ENCODE measurements around the gene ZEB2. TPM values are rescaled to one million over a fixed set of nuclear protein-coding genes. Genes with fewer than 3 reads are reported as not detected.

Gene ZEB2
- total RNA-seq, 2 experiments from 2014 or later, result 13.5 to 14.9 TPM

DNA sequence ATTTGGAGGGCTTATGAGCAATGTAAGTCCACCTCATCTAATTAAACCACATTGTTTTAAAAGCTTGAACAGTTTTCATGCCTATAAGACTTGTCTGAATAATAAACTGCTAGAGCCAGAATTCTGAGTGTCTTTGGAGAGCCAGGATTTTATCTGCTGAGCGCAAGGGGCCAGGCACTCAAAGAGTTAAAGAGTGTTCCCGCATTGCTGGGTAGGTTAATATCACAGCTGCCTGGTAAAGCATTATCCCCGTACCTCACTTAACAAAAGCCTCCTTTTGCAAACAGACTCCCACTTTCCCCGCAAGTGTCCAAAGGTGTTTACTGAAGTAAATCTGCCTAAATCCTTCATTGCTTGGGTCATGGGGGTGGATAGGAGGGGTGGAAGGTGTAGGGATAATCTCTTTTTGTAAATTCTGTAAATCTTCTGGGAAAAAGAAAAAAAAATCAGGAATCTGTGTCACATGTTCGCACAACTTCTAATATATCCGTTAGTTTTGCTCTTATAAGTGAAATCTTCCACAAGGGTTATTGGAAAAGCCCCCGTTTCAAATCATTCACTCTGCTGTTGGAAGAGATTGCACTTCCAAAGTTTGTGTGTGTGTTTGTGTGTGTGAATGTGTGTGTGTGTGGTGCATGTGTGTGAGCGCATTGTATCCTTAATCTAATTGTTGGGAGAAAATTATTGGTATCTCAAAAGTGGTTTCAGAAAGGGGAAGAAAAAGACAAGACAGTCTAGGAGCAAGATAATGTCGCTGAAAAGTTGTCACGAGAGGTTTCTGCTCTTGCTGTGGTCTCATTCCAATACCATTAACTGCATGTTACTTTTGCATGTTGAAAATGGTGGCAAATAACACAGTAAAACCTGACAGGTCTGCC, 10.7 kb downstream of the ZEB2 start:
- CTCF ChIA-PET, result no interaction called here
- DNase-seq, result no peak
- Mint-ChIP-seq H3K4me1 (ENCODE audit: low read depth) (peaks cover 58% of the 10 kb centered on the region), H3K27ac (no peak overlapping the region), H3K36me3 (ENCODE audit: low read depth) (peaks cover 7% of the 10 kb centered on the region), H3K27me3 (peaks cover 16% of the 10 kb centered on the region), H3K9me3 (no peaks in the 10 kb centered on the region), H3K4me3 (no peak overlapping the region)
- intact Hi-C loops (cut with micrococcal nuclease), result no loop called here
- ATAC-seq, result no peak
- TF ChIP-seq, protein P1, sequence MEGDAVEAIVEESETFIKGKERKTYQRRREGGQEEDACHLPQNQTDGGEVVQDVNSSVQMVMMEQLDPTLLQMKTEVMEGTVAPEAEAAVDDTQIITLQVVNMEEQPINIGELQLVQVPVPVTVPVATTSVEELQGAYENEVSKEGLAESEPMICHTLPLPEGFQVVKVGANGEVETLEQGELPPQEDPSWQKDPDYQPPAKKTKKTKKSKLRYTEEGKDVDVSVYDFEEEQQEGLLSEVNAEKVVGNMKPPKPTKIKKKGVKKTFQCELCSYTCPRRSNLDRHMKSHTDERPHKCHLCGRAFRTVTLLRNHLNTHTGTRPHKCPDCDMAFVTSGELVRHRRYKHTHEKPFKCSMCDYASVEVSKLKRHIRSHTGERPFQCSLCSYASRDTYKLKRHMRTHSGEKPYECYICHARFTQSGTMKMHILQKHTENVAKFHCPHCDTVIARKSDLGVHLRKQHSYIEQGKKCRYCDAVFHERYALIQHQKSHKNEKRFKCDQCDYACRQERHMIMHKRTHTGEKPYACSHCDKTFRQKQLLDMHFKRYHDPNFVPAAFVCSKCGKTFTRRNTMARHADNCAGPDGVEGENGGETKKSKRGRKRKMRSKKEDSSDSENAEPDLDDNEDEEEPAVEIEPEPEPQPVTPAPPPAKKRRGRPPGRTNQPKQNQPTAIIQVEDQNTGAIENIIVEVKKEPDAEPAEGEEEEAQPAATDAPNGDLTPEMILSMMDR (IDR thresholded peaks at IDR 0.05), result no peak
- POLR2A ChIA-PET, result interaction anchor here (1.9 kb wide), 1 partner anchor 11 kb away, joined by 5 read pairs; the partner anchor contains the start of gene ZEB2

DNA sequence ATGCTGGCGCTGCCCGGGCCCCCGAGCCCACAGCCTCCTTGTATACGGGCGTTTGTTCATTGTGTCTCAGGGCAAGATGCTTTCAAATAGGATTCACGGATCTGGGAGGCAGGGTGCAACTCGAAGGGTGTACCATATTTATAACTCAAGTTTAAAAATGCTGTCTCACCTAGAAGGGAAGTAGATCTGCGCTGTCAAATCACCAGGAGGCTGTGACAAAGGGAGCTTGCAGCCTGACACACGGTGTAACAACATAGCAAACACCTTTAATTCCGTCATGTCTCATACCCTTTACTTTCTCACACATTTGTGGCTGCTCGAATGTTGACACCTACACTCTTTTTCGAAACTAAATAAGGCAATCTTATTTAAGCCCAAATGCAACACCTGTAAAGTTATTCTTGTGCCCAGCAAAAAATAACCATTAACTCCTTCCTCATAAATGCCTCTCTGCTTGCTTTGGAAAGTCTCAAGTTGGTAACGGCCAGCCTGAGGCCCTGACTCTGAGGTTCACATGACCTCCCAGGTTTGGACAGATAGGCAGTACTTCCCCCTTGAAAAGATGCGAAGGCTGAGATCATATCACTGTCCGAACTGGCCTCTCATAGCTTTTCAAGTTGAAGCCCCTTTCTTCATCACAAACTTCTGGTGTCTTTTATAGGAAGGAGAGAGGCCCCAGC, 11.6 kb downstream of the ZEB2 start:
- intact Hi-C loops (cut with micrococcal nuclease), result no loop called here
- ChIA-PET POLR2A (no interaction called here), CTCF (no interaction called here)
- H3K36me3 Mint-ChIP-seq (ENCODE audit: low read depth), result peaks cover 4% of the 10 kb centered on the region
- TF ChIP-seq, protein P1 (IDR thresholded peaks at IDR 0.05), result no peak
- ATAC-seq (no peak), DNase-seq (no peak)
- peaks cover 58% of the 10 kb centered on the region for H3K4me1 Mint-ChIP-seq (ENCODE audit: low read depth)
- H3K9me3 Mint-ChIP-seq, result no peaks in the 10 kb centered on the region
- peaks cover 9% of the 10 kb centered on the region for H3K27me3 Mint-ChIP-seq
- H3K4me3 Mint-ChIP-seq, result no peak overlapping the region
- H3K27ac Mint-ChIP-seq, result peak overlapping the region; percentile 14

DNA sequence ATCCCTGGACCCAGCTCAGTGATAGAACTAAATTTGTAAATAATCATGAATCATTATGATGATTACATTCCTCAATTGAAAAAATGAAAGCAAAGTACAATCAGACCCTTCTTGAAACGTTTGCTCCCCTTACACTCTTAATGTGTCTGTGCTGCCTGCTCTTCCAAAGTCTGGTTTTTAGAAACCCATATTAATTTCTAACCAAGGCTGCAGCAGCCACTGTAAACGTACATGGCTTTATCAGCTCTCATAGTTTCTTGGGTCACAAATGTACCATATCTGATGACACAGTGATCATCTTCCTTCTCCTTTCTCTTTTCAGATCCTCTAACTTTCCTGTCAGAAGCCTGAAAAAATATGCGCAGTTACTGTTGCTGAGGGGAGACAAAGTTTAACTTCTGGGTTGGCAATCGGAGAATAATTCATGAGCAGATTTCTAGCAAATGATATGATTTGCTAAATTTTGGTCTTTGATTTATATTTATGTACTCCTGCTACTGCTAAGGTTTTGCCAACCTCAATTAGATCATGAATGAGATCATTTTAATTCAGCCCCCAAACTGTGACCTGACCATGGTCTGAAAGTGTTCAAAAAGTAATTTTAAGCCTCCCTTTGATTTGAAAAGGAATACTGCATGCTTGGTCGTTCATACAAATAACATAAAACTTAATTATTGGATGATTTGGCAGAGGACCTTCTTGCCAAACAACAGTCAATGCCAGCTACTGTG, 12.3 kb downstream of the ZEB2 start:
- Mint-ChIP-seq H3K4me1 (ENCODE audit: low read depth) (peaks cover 57% of the 10 kb centered on the region), H3K27me3 (peaks cover 2% of the 10 kb centered on the region), H3K27ac (peak overlapping the region; percentile 14), H3K4me3 (no peak overlapping the region), H3K36me3 (ENCODE audit: low read depth) (peaks cover 4% of the 10 kb centered on the region), H3K9me3 (no peaks in the 10 kb centered on the region)
- CTCF ChIA-PET, result no interaction called here
- no peak for DNase-seq
- ATAC-seq, result no peak
- POLR2A ChIA-PET, result no interaction called here
- TF ChIP-seq, protein P1 (IDR thresholded peaks at IDR 0.05), result no peak
- intact Hi-C loops (cut with micrococcal nuclease), result no loop called here

DNA sequence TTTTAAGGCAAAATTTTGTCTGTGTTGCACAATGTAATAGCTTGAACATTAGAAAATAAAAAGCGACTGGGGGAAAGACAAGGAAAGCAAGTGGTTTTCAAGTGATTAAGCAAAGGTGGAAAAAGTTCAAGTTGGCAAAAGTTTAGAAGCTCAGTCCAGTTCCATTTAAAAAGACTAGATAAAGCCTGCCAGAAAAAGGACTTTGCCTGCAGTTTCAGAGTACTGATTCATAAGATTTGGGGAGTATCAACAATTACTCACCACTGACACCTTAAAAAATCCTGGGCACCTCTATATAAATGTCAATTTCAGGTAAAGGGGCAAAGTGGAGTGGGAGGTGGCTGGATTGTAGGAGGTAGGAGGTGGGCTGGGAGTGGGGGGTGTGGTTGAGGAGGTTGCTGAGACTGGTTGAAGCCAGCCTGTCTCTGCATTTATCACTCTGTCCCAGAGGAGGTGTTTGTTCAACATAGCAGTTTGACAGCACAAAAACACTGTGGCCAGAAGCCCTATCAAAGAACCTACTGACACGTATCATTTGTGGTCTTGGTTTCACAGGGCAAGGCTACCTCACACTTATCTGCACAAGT, 14.6 kb downstream of the ZEB2 start:
- peak overlapping the region; percentile 18 for H3K27ac Mint-ChIP-seq
- no peak overlapping the region for H3K4me3 Mint-ChIP-seq
- ATAC-seq (peak; percentile 65), DNase-seq (peak; percentile 53)
- intact Hi-C loops (cut with micrococcal nuclease), result no loop called here
- POLR2A ChIA-PET, result no interaction called here
- CTCF ChIA-PET, result no interaction called here
- TF ChIP-seq, protein P1 (IDR thresholded peaks at IDR 0.05), result no peak
- H3K4me1 Mint-ChIP-seq (ENCODE audit: low read depth), result peaks cover 47% of the 10 kb centered on the region
- H3K9me3 Mint-ChIP-seq, result no peaks in the 10 kb centered on the region
- H3K36me3 Mint-ChIP-seq (ENCODE audit: low read depth), result peaks cover 1% of the 10 kb centered on the region
- H3K27me3 Mint-ChIP-seq, result no peaks in the 10 kb centered on the region

All from activated CD8-positive, alpha-beta T cell treated with anti-CD3 and anti-CD28 coated beads for 36 hours (primary cell).